Caco-2 (cell line): ENCODE results near the gene SLC45A2. TPM values are rescaled to one million over a fixed set of nuclear protein-coding genes. Genes with fewer than 3 reads are reported as not detected.
"Not testable (repeated sequence)": the region's sequence is repeated elsewhere in the genome, so short reads cannot be mapped to it uniquely, and the experiment has no call there.

Experiments
- Bru-seq: library from RNA; stranded (reverse); fragments of 400-500 nt; gene quantifications from one replicate; lab custom pipeline; 2021; lab: Mats Ljungman, UMichigan
- BruChase-seq, 2 experiments: library from RNA; stranded (reverse); fragments of 400-500 nt; gene quantifications; one replicate each; lab custom pipeline; 2021; lab: Mats Ljungman, UMichigan
- BruUV-seq: library from RNA; stranded (reverse); fragments of 400-500 nt; replicated peaks from 2 replicates; lab custom pipeline; 2021; lab: Mats Ljungman, UMichigan
- CTCF ChIA-PET: fragments of 300-600 bp; sonication (Branson Sonifier 250); formaldehyde crosslinking; loops from one replicate; lab custom pipeline; 2022; ENCODE audit warnings: antibody characterized with exemption; lab: Charles Lee
- POLR2A ChIA-PET: fragments of 300-600 bp; sonication (Branson Sonifier 250); formaldehyde crosslinking; loops from one replicate; lab custom pipeline; 2022; ENCODE audit warnings: antibody characterized with exemption; lab: Charles Lee
- DNase-seq, 2 experiments: peaks; one replicate each; pipeline versions ENCODE4 v3.0.0 to v3.0.0-alpha.2; 2020 to 2022
- H3K27me3 ChIP-seq: replicated peaks from 2 replicates; pipeline ENCODE4 v1.6.0; 2011; ENCODE audit warnings: low read length; ENCODE audit not compliant: control insufficient read depth, insufficient read depth
- H3K36me3 ChIP-seq: 2 replicates; pipeline ENCODE4 v1.5.1; 2011; ENCODE audit warnings: low read length; ENCODE audit not compliant: control insufficient read depth, insufficient read depth
- H3K4me1 ChIP-seq: fragments of 250-450 bp; sonication (Bioruptor Pico); 2 replicates; pipeline ENCODE4 v1.5.1; 2020; ENCODE audit warnings: mild to moderate bottlenecking
- H3K4me3 ChIP-seq: 2 replicates; pipeline ENCODE4 v1.5.1; 2011; ENCODE audit warnings: low read depth, mild to moderate bottlenecking, control low read depth, low read length
- H3K9me3 ChIP-seq: fragments of 250-450 bp; sonication (Bioruptor Pico); 2 replicates; pipeline ENCODE4 v1.5.1; 2020; ENCODE audit warnings: mild to moderate bottlenecking, moderate library complexity
- H3K27ac Mint-ChIP-seq: one replicate; pipeline ENCODE4 v1.8.0; 2022; ENCODE audit warnings: mixed read lengths; ENCODE audit not compliant: unreplicated experiment
- H3K27me3 Mint-ChIP-seq: one replicate; pipeline ENCODE4 v1.8.0; 2022; ENCODE audit warnings: mixed read lengths; ENCODE audit not compliant: insufficient read depth, unreplicated experiment
- H3K36me3 Mint-ChIP-seq: one replicate; pipeline ENCODE4 v1.8.0; 2022; ENCODE audit warnings: mild to moderate bottlenecking, mixed read lengths; ENCODE audit not compliant: insufficient read depth, unreplicated experiment
- H3K4me1 Mint-ChIP-seq: one replicate; pipeline ENCODE4 v1.8.0; 2022; ENCODE audit warnings: low read depth, mixed read lengths; ENCODE audit not compliant: unreplicated experiment
- H3K4me3 Mint-ChIP-seq: one replicate; pipeline ENCODE4 v1.8.0; 2022; ENCODE audit warnings: mild to moderate bottlenecking, moderate library complexity, mixed read lengths; ENCODE audit not compliant: unreplicated experiment
- H3K9me3 Mint-ChIP-seq: one replicate; pipeline ENCODE4 v1.8.0; 2022; ENCODE audit warnings: mixed read lengths; ENCODE audit not compliant: unreplicated experiment
- intact Hi-C: fragments of 100-400 bp; cut with micrococcal nuclease; formaldehyde crosslinking; loops from one replicate; pipeline ENCODE4 v1.10.0; 2022; ENCODE audit not compliant: unreplicated experiment
- long read RNA-seq: library from polyadenylated mRNA; stranded (forward); transcript quantifications from one replicate; pipeline ENCODE4 v2.0.0, GENCODE V29; 2022
- total RNA-seq: library from RNA; stranded (reverse); gene quantifications from 2 replicates; pipeline ENCODE4 v1.2.3, GENCODE V29; 2022
- TF ChIP-seq, protein P1 (sequence below), 2 experiments: fragments of 200-600 bp in 1 of 2; IDR thresholded peaks; 1 replicate in 1 of 2; 2 replicates in 1 of 2; pipeline versions ENCODE4 v1.5.1 to v1.8.0; 2011 to 2022; ENCODE audit warnings: antibody characterized with exemption in 1 of 2, control low read depth in 1 of 2, inconsistent platforms in 1 of 2, low read depth in 1 of 2, low read length in 1 of 2, mild to moderate bottlenecking in 1 of 2, moderate library complexity in 1 of 2; ENCODE audit not compliant: insufficient read depth in 1 of 2, severe bottlenecking in 1 of 2, unreplicated experiment in 1 of 2

SLC45A2 gene, protein sequence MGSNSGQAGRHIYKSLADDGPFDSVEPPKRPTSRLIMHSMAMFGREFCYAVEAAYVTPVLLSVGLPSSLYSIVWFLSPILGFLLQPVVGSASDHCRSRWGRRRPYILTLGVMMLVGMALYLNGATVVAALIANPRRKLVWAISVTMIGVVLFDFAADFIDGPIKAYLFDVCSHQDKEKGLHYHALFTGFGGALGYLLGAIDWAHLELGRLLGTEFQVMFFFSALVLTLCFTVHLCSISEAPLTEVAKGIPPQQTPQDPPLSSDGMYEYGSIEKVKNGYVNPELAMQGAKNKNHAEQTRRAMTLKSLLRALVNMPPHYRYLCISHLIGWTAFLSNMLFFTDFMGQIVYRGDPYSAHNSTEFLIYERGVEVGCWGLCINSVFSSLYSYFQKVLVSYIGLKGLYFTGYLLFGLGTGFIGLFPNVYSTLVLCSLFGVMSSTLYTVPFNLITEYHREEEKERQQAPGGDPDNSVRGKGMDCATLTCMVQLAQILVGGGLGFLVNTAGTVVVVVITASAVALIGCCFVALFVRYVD
- total RNA-seq (0.91 and 1.1 TPM in 2 replicates), Bru-seq, nascent RNA (percentile 42 among the genes with signal in this experiment), BruChase-seq, experiment 1, labeled RNA remaining after a 2-hour chase (percentile 41 among the genes with signal in this experiment), BruChase-seq, experiment 2, labeled RNA remaining after a 6-hour chase (percentile 38 among the genes with signal in this experiment)
- long read RNA-seq, partial matches to known transcripts: 16 of 51 reads
- long read RNA-seq, other reads (novel, unspliced or antisense): 35 of 51 reads

DNA sequence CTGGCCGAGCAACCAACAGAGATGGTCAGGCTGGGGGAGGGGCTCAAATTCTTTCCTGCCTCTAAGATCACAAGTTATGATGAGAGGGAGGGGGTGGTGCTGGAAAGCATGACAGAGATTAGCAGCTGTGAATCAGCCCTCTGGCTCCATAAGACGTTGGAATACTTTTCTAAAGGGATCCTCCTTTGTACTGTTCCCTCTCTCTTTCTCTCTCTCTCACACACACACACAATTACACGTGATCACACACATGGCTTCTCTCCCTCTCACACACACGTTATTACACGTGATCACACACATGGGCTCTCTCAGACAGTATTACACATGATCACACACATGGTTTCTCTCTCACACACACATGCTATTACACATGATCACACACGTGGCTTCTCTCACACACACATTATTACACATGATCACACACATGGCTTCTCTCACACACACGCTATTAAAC is at the start of gene SLC45A2:
SLC45A2 (minus strand) TSS at position 23 of the 454 bp plus-strand sequence. CDS start 110 bp downstream, outside the sequence.
- BruUV-seq: no TSS peak
- Histone ChIP-seq H3K4me3 (no peak within 1 kb of the TSS), H3K4me1 (peaks cover 13% of the 10 kb centered on the region), H3K36me3 (peaks cover 13% of the 10 kb centered on the region), H3K27me3 (no peaks in the 10 kb centered on the region), H3K9me3 (no peaks in the 10 kb centered on the region)
- ChIA-PET POLR2A (no interaction called here), CTCF (interaction anchor here (1.3 kb wide), 1 partner anchor 15 kb away, joined by 4 read pairs; no protein-coding TSS in a partner anchor)
- no peaks in the 10 kb centered on the region for H3K27me3 Mint-ChIP-seq
- no peaks in the 10 kb centered on the region for H3K4me1 Mint-ChIP-seq
- H3K4me3 Mint-ChIP-seq: no peak within 1 kb of the TSS
- H3K36me3 Mint-ChIP-seq: peaks cover 26% of the 10 kb centered on the region
- TF ChIP-seq, protein P1, sequence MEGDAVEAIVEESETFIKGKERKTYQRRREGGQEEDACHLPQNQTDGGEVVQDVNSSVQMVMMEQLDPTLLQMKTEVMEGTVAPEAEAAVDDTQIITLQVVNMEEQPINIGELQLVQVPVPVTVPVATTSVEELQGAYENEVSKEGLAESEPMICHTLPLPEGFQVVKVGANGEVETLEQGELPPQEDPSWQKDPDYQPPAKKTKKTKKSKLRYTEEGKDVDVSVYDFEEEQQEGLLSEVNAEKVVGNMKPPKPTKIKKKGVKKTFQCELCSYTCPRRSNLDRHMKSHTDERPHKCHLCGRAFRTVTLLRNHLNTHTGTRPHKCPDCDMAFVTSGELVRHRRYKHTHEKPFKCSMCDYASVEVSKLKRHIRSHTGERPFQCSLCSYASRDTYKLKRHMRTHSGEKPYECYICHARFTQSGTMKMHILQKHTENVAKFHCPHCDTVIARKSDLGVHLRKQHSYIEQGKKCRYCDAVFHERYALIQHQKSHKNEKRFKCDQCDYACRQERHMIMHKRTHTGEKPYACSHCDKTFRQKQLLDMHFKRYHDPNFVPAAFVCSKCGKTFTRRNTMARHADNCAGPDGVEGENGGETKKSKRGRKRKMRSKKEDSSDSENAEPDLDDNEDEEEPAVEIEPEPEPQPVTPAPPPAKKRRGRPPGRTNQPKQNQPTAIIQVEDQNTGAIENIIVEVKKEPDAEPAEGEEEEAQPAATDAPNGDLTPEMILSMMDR (IDR thresholded peaks at IDR 0.05; ENCODE audit: insufficient read depth in 1 of 2, low read depth in 1 of 2, low read length in 1 of 2, severe bottlenecking in 1 of 2, unreplicated experiment in 1 of 2): no peak
- no peak within 1 kb of the TSS for H3K27ac Mint-ChIP-seq
- H3K9me3 Mint-ChIP-seq: no peaks in the 10 kb centered on the region
- intact Hi-C loops: no loop called here
- peak; percentile 51 for DNase-seq

DNA sequence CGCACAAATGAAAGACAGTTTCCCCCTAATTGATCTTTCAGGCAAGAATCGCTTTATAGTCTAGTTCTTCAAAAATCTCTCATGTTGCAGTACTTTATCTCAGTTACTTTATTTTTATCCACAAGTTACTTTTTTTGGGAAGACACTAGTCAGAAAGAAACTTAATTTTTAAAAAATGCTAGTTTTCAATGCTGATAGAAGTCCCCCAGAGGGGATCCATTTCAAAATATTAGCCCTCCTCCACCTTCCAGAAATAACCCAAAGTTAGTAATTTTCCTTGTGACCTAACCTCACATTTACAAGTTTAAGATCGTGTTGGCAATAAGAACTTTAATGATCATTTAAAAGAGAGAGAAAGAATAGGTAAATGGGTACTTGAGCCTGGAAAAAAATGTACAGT is 47.5 kb upstream of the SLC45A2 start:
- Mint-ChIP-seq H3K9me3 (no peaks in the 10 kb centered on the region), H3K27me3 (no peaks in the 10 kb centered on the region), H3K4me3 (no peak overlapping the region), H3K36me3 (no peaks in the 10 kb centered on the region), H3K27ac (peak overlapping the region; percentile 57), H3K4me1 (peaks cover 11% of the 10 kb centered on the region)
- Histone ChIP-seq H3K9me3 (peaks cover 5% of the 10 kb centered on the region; the same call in 1 of the 2 replicates), H3K36me3 (peaks cover 4% of the 10 kb centered on the region), H3K4me1 (peaks cover 46% of the 10 kb centered on the region), H3K27me3 (no peaks in the 10 kb centered on the region), H3K4me3 (no peak overlapping the region)
- no TSS peak for BruUV-seq
- DNase-seq: no peak
- POLR2A ChIA-PET: interaction anchor here (0.5 kb wide), 1 partner anchor 24 kb away, joined by 3 read pairs; no protein-coding TSS in a partner anchor
- TF ChIP-seq, protein P1 (IDR thresholded peaks at IDR 0.05; ENCODE audit: insufficient read depth in 1 of 2, low read depth in 1 of 2, low read length in 1 of 2, severe bottlenecking in 1 of 2, unreplicated experiment in 1 of 2): no peak
- intact Hi-C loops: no loop called here
- CTCF ChIA-PET: no interaction called here

DNA sequence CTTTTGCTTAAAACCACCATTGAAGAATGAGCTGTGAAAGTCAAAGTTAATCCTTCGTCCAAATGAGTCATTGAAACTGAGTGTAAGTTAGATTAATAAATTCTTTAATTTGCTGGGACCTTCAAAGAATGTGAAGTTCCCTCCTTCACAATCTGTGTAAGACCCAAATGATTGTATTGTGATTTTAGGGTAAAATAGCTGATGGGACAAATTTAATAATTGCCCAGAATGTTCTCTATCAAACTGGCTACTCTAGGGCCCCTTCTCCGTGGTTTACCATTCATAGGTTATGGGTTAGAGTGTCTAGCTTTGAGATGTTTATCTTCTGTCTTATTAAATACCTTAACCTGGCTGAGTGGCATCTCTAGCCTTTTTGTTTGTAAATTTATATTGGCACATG is 46.6 kb upstream of the SLC45A2 start:
- POLR2A ChIA-PET: no interaction called here
- DNase-seq: no peak
- H3K27ac Mint-ChIP-seq: no peak overlapping the region

DNA sequence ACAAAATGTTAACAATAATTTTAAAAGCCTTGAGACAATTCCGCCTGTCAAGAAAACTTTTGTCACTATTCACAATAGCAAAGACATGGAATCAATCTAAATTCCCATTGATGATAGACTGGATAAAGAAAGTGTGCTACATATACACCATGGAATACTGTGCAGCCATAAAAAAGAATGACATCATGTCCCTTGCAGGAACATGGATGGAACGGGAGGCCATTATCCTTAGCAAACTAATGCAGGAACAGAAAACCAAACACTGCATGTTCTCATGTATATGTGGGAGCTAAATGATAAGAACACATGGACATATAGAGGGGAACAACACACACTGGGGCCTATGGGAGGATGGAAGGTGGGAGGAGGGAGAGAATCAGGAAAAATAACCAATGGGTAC is 46.1 kb upstream of the SLC45A2 start:
- H3K9me3 ChIP-seq, H3K36me3 ChIP-seq, H3K27me3 Mint-ChIP-seq, CTCF ChIA-PET, H3K4me3 ChIP-seq, H3K4me3 Mint-ChIP-seq, H3K27me3 ChIP-seq, H3K36me3 Mint-ChIP-seq, POLR2A ChIA-PET, intact Hi-C loops, DNase-seq, H3K9me3 Mint-ChIP-seq, BruUV-seq, H3K27ac Mint-ChIP-seq: not testable (repeated sequence)
- peaks cover 32% of the 10 kb centered on the region for H3K4me1 ChIP-seq
- peaks cover 16% of the 10 kb centered on the region for H3K4me1 Mint-ChIP-seq

More for the DNA sequence above, 46.6 kb upstream of the SLC45A2 start:
- BruUV-seq: no TSS peak
- TF ChIP-seq, protein P1 (IDR thresholded peaks at IDR 0.05; ENCODE audit: insufficient read depth in 1 of 2, low read depth in 1 of 2, low read length in 1 of 2, severe bottlenecking in 1 of 2, unreplicated experiment in 1 of 2): no peak
- Histone ChIP-seq H3K9me3 (peaks cover 5% of the 10 kb centered on the region; the same call in 1 of the 2 replicates), H3K27me3 (no peaks in the 10 kb centered on the region), H3K4me1 (peaks cover 37% of the 10 kb centered on the region), H3K36me3 (peaks cover 4% of the 10 kb centered on the region), H3K4me3 (no peak overlapping the region)
- no peaks in the 10 kb centered on the region for H3K27me3 Mint-ChIP-seq
- no peaks in the 10 kb centered on the region for H3K9me3 Mint-ChIP-seq
- intact Hi-C loops: no loop called here
- H3K4me1 Mint-ChIP-seq: peaks cover 14% of the 10 kb centered on the region
- no peaks in the 10 kb centered on the region for H3K36me3 Mint-ChIP-seq
- CTCF ChIA-PET: no interaction called here
- H3K4me3 Mint-ChIP-seq: no peak overlapping the region
